Measurements from ENCODE around the gene NRN1L.

NRN1L gene

DNA sequence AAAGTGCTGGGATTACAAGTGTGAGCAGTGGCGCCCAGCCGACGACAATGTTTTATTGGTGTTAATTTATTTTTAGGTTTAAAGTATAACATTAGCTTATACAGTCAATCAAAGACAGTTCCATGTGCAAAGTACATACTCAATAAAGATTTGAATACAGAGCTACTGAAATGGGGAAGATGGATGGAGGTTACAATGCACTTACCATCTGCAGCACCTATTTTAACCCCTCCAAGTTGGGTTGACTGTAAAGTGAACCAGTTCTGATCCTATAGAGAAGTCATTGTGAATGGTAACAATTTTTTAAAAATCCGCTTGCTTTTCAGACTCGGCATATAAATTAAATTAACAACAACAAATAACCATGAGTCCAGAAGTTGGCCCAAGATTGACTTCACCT, 7.7 kb downstream of the NRN1L start:
- TF ChIP-seq TEAD4 (IDR thresholded peaks at IDR 0.05) (no peak), EP300 (IDR thresholded peaks at IDR 0.05; ENCODE audit: borderline replicate concordance) (no peak), YY1 (IDR thresholded peaks at IDR 0.05; ENCODE audit: low read depth) (no peak), FOXM1 (IDR thresholded peaks at IDR 0.05; ENCODE audit: borderline replicate concordance, low read depth) (no peak), NFIC (IDR thresholded peaks at IDR 0.05) (no peak), REST (IDR thresholded peaks at IDR 0.05; ENCODE audit: low read depth) (no peak), EGR1 (IDR thresholded peaks at IDR 0.05) (no peak), TCF12 (IDR thresholded peaks at IDR 0.05; ENCODE audit: low read depth) (no peak)

DNA sequence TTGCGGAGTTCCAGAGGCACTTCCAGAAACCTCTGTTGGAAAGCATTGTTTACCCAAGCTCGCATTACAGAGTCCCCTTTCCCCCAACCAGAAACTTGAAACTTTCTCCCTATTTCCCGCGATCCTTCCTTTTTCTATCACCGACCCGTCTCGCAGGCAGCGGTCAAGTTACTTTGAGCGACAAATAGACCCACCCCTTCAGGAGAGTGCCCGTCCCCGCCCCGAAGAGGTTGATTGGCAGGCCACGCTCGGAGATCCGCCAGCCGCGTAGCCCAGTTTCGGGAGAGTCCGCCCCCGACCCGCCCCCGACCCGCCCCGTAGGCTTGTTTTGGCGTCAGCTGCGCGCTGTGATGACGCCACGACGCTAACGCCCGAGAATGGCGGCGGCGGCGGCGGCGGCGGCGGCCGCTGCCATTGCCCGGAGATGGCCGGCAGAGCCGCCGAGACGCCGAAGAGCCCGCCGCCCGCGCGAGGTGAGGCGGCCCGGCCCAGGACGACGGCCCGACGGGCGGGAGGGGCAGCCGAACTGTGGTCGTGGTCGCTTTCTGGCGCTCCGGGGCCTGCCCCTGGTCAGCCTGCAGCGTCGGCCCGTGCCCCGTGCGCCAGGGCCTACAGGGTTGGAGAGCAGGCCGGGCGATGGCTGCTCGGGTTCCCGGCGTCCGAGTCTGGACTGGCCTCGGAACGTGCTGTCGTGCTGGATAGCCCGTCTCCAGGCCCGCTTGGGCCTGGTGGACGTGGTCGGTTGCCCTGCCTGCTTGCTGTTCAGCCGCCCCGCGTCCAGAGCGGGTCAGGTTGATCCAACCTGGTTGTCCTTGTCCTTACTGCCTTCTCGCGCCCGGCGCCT, 8.4 kb downstream of the NRN1L start, which contains the start of gene PSKH1:
Gene PSKH1, plus strand, starts transcription at position 356 of the 844 bp plus-strand sequence. CDS start 15,496 bp downstream, outside the sequence.
- TF ChIP-seq TCF12 (IDR thresholded peaks at IDR 0.05; ENCODE audit: low read depth) (0 out of 2 replicates have a peak, but pooled peaks have one; percentile 22), REST (IDR thresholded peaks at IDR 0.05; ENCODE audit: low read depth) (no peak), TEAD4 (IDR thresholded peaks at IDR 0.05) (no peak), EGR1 (IDR thresholded peaks at IDR 0.05) (0 out of 2 replicates have a peak, but pooled peaks have one; percentile 8), TAF1 (IDR thresholded peaks at IDR 0.05; ENCODE audit: low read depth) (peak; percentile 88), YY1 (IDR thresholded peaks at IDR 0.05; ENCODE audit: low read depth) (peak; percentile 91), CREB1 (IDR thresholded peaks at IDR 0.05; ENCODE audit: low read depth) (peak; percentile 96)

DNA sequence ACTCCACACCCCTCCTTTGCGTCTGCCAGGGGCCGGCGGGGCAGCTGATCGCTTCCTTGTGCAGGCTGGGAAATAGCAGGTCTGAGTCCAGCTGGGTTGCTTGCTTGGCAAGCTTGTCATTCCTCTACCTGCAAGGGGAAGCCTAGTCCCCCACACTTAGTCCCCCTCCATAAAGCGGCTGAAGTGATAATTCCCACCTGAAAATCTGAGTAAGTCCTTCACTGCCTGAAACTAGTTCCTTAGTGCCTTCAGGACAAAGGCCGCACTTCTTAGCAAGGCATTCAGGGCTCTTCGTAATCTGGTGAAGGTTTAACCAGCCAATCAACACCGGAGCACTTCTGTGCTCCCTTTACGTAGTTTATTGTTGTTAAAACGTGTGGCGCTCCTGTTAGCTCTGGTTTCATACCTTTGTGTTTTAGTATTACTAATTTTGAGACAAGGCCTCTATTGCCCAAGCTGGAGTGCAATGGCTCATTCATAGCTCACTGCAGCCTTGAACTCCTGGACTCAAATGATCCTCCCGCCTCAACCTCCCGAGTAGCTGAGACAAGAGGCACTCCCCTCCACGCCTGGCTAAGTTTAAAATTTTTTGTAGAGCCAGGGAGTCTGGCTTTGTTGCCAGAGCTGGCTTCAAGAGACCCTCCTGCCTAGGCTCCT, 9.2 kb downstream of the NRN1L start:
- TF ChIP-seq RAD21 (IDR thresholded peaks at IDR 0.05; ENCODE audit: low read depth) (no peak), FOXM1 (IDR thresholded peaks at IDR 0.05; ENCODE audit: borderline replicate concordance, low read depth) (no peak), YY1 (IDR thresholded peaks at IDR 0.05; ENCODE audit: low read depth) (no peak), TEAD4 (IDR thresholded peaks at IDR 0.05) (no peak), CREB1 (IDR thresholded peaks at IDR 0.05; ENCODE audit: low read depth) (no peak), MAX (IDR thresholded peaks at IDR 0.05) (no peak)

DNA sequence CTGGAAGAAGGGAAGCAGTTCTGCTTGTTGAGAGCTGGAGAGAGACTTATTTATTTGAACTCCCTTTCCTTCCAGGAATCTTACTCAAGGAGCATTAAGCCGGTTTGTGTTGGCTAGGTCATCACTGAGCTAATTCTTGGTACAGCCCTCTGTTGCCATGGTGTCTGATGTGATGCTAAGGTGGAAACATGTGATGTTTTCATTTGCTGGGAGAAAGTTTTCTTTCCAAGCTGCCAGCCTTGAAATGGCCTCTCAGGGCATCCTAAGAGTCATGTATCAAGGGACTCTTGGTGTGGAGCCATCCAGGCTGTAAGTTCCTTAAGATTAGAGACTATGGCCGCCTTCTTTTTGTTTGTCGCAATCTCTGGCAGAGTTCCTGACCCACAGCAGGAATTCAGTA, 12.5 kb downstream of the NRN1L start:
- TF ChIP-seq MAX (IDR thresholded peaks at IDR 0.05) (no peak), USF1 (IDR thresholded peaks at IDR 0.05) (no peak), REST (IDR thresholded peaks at IDR 0.05; ENCODE audit: low read depth) (no peak), YY1 (IDR thresholded peaks at IDR 0.05; ENCODE audit: low read depth) (no peak), TEAD4 (IDR thresholded peaks at IDR 0.05) (no peak), RAD21 (IDR thresholded peaks at IDR 0.05; ENCODE audit: low read depth) (no peak), TAF1 (IDR thresholded peaks at IDR 0.05; ENCODE audit: low read depth) (no peak), TCF12 (IDR thresholded peaks at IDR 0.05; ENCODE audit: low read depth) (no peak)

DNA sequence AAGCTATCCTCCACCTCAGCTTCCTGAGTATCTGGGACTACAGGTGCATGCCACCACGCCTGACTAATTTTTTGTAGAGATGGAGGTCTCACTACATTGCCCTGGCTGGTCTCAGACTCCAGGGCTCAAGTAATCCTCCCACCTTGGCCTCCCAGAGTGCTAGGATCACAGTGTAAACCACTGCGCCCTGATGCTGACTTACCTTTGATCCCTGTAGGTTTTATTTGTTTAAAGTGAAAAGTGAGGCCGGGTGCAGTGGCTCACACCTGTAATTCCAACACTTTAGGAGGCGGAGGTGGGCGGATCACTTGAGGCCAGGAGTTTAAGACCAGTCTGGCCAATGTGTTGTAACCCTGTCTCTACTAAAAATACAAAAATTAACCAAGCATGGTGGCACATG, 17.0 kb downstream of the NRN1L start:
- TF ChIP-seq CREB1 (IDR thresholded peaks at IDR 0.05; ENCODE audit: low read depth) (no peak), MAX (IDR thresholded peaks at IDR 0.05) (no peak), EGR1 (IDR thresholded peaks at IDR 0.05) (no peak), EP300 (IDR thresholded peaks at IDR 0.05; ENCODE audit: borderline replicate concordance) (no peak), ZBTB7A (IDR thresholded peaks at IDR 0.05; ENCODE audit: low read depth) (no peak), RAD21 (IDR thresholded peaks at IDR 0.05; ENCODE audit: low read depth) (no peak), TAF1 (IDR thresholded peaks at IDR 0.05; ENCODE audit: low read depth) (no peak), USF1 (IDR thresholded peaks at IDR 0.05) (no peak), NFIC (IDR thresholded peaks at IDR 0.05) (no peak), CEBPB (IDR thresholded peaks at IDR 0.05) (no peak), YY1 (IDR thresholded peaks at IDR 0.05; ENCODE audit: low read depth) (no peak), TCF12 (IDR thresholded peaks at IDR 0.05; ENCODE audit: low read depth) (no peak), TEAD4 (IDR thresholded peaks at IDR 0.05) (no peak), FOXM1 (IDR thresholded peaks at IDR 0.05; ENCODE audit: borderline replicate concordance, low read depth) (no peak), REST (IDR thresholded peaks at IDR 0.05; ENCODE audit: low read depth) (no peak)
